Suprapubic skin (tissue), 3 donors: ENCODE results near the gene WDR46.

Experiments
- CTCF ChIP-seq, 2 donors: fragments of 200-600 bp in 1 of 2; fragments of 450-650 bp in 1 of 2; sonication (generic) in 1 of 2; IDR thresholded peaks; one replicate each; pipeline ENCODE4 v1.5.1; 2016 to 2019; ENCODE audit warnings: antibody characterized with exemption in 2 of 2, mild to moderate bottlenecking in 1 of 2, moderate library complexity in 1 of 2
- POLR2AphosphoS5 ChIP-seq, 3 donors: sonication (generic); formaldehyde crosslinking; IDR thresholded peaks; one replicate each; pipeline ENCODE4 v1.6.1; 2017; ENCODE audit warnings: antibody characterized with exemption in 3 of 3

- TF ChIP-seq POLR2AphosphoS5 (IDR thresholded peaks at IDR 0.05) (no peak), CTCF (IDR thresholded peaks at IDR 0.05) (no peak)
Observed at GRCh38 chr6:33264015-33264414, 25.0 kb downstream of the WDR46 start.
